HG03520 (cell line): ENCODE data around the gene DNAAF3.
A peak's percentile ranks its signal among the peaks of the same experiment; 100 is the strongest.
"Not testable (repeated sequence)": the region's sequence is repeated elsewhere in the genome, so short reads cannot be mapped to it uniquely, and the experiment has no call there.

Source experiments
- ATAC-seq: cut with Tn5 transposase; IDR thresholded peaks from one replicate; pipeline ENCODE4 v1.9.1; 2021; ENCODE audit warnings: mild to moderate bottlenecking, moderate library complexity; ENCODE audit not compliant: unreplicated experiment

DNAAF3 gene

DNA sequence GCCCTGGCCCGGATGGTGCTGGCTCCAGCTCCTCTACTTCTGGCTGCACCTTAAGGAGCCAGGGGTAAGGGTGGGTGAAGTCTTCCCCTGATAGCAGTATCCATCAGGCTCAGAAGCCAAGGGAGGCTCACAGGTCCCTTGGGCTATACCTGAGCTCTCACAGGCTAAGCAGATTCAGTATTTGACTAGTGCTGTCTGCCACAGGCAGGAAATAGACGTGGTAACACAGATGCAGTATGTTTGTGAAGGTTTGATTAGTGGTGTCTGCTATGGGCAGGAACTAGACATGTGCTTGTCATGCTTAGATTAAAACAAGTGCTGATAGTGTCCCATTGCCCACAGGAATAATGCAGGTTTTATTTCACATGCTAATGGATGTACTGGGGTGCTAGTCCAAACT, 9.7 kb upstream of the DNAAF3 start:
- no peak for ATAC-seq

DNA sequence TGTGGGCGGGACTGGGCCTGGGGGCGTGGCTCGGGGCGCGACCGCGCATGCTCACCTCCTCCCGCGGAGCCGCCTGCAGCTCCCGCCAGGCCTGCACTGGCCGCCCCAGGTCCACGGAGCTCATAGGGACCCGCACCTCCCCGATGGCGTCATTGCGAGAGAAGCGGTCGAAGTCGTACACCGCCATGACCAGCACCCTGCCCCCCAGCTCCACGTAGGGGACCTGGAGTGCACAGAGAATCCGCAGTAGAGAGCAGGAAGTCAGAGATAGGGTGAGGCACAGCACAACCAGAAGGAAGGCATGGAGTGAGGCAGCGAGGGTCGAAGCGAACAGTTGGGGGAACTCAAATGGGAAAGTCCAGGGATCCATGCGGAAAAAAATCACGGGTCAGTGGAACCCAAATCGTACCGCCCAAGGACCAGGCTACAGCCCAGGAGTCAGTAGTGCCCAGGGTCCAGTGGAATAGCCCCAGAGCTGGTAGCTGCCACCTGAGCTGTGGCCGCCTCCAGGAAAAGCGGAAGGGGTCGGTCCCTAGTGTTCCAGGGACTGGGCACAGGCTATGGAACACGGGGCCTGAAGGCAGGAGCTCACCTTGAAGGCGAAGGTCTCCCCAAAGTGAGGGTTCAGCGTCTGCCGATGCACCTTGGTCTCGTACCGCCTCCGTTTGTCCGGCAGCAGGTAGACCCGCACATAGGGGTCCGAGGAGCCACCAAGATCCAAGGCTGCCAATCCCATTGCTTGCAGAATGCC, 8.9 kb upstream of the DNAAF3 start:
- no peak for ATAC-seq

- no peak for ATAC-seq
Measured at GRCh38 chr19:55174425-55175116, 8.2 kb upstream of the DNAAF3 start.

DNA sequence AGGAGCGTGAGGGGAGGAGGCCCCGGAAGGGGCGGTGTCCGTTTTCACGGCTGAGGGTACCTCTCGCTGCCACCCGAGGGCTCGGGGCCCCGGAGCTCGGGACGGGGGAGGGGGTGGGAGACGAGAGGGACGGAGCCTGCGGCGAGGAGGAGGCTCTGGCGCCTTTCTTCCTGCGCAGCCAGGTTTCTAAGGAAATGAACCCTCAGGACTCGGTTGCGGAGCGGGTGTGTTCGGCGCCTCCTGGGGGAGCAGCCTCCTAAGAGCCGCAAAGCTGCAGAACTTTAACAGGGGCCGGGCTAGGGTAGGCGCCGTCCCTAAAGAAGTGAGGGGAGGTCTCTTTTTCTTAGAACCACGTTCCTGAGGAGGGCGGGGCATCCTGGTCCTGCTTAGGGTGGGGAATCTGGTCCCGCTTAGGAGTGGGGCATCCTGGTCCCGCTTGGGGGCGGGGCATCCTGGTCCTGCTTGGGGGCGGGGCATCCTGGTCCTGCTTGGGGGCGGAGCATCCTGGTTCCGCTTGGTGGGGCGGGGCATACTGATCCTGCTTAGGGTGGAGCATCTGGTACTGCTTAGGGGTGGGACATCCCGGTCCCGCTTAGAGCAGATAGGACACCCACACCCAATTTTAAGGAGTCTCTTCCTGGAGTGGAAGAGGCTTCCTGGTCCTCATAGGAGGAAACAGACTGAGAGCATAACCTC, 7.4 kb upstream of the DNAAF3 start:
- no peak for ATAC-seq

DNA sequence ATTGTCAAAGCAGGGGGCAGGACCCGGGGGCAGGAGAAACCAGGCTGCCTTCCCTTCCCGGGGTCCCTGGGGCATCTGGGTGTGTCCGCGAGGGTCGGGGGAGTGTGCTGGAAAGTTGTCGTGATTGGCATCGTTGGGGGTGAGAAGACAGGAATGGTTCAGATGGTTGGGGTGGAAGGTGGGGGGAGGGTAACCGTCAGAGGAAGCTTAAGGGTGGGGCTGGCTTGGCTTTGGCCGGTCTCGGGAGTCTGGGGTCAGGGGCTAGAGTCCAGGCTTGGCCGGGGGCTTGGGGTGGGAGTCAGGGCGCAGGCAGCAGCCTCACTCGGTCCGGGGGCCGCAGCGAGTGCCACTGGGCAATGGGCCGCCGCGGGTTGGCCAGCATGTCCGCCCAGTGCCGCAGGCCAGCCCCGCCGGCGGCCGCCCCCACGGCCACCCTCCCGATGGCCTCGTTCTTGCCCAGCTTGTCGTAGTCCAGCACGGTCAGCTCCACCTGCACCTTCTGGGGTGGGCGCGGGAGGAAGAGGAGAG, 6.8 kb upstream of the DNAAF3 start:
- ATAC-seq: no peak

DNA sequence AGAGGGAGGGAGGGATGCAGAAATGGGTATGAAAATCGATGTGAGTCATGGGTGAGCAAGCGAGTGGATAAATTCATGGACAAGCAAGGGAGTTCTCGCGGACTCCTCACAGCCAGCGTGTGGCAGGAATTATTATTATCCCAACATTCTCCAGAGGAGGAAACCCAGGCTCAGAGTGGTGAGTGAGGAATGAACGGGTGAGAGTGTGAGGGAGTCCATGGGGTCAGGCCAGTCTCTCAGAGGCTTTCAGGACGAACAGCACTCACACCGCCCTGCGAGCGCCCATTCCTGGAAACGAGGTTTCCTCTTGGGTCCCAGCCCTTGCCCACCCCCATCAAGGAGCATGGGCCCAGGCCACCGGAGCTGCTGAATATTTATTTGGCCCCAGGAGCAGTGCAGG, 6.3 kb upstream of the DNAAF3 start:
- ATAC-seq: no peak

DNA sequence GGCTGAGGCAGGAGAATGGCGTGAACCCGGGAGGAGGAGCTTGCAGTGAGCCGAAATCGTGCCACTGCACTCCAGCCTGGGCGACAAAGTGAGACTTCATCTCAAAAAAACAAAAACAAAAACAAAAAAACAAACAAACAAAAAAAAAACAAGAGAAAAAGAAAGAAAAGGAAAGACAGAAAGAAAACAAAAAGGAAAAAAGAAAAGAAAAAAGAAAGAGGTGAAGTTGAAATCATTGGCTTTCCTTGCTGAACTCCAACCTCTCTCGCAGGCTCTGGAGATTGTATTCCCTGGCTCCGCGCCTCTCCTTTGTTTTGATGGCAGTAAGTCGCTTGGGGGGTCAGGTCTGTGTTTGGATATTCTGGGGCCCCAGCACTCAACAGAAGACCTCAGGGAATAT, 5.9 kb upstream of the DNAAF3 start:
- not testable (repeated sequence) for ATAC-seq

- ATAC-seq: no peak
Measured at GRCh38 chr19:55171440-55171839, 5.0 kb upstream of the DNAAF3 start.

DNA sequence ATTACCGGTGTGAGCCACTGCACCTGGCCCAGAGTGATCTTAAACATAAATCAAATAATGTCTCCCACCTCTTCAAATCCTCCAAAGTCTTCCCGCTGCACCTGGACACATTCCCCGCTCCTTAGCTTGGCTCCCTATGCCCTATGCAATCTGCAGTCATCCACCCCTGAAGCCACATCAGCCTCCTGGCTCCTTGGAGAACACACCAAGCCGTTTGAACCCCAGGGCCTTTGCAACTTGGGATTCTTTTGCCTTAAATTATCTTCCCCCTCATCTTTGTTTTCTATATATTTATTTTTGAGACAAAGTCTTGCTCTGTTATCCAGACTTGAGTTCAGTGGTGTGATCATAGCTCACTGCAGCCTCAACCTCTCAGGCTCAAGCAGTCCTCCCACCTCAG, 2.7 kb upstream of the DNAAF3 start:
- no peak for ATAC-seq

DNA sequence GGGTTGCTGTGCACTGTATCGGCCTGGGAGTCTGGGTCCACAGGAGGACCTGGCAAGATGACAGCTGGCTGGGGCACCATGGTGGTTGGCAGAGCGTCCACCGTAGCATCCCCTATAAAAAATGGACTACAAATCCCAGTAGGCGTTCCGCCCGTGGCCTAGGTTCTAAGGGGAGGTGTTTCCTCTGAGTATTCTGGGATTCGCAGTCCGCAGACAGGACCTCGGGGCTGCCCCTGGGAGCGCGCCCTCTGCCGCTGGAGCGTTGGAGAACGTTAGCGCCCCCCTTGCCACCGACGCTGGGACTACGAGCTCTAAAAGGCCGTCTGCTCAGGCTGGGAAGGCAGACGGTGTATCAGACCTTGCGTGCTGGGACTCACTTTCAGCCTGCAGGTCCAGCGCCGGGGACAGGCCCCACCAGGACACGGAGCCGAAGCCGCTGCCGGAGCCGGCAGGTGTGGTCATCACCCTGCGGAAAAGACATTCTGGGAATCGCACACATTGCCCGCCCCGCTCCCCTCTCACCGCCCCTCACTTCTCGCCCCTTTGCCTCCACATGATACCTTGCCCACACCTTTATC, 372 bp downstream of the DNAAF3 start:
- peak; percentile 17 for ATAC-seq

- no peak for ATAC-seq
Measured at GRCh38 chr19:55161571-55162322, 4.7 kb downstream of the DNAAF3 start.

- no peak for ATAC-seq
Measured at GRCh38 chr19:55160986-55161365, 5.4 kb downstream of the DNAAF3 start.

DNA sequence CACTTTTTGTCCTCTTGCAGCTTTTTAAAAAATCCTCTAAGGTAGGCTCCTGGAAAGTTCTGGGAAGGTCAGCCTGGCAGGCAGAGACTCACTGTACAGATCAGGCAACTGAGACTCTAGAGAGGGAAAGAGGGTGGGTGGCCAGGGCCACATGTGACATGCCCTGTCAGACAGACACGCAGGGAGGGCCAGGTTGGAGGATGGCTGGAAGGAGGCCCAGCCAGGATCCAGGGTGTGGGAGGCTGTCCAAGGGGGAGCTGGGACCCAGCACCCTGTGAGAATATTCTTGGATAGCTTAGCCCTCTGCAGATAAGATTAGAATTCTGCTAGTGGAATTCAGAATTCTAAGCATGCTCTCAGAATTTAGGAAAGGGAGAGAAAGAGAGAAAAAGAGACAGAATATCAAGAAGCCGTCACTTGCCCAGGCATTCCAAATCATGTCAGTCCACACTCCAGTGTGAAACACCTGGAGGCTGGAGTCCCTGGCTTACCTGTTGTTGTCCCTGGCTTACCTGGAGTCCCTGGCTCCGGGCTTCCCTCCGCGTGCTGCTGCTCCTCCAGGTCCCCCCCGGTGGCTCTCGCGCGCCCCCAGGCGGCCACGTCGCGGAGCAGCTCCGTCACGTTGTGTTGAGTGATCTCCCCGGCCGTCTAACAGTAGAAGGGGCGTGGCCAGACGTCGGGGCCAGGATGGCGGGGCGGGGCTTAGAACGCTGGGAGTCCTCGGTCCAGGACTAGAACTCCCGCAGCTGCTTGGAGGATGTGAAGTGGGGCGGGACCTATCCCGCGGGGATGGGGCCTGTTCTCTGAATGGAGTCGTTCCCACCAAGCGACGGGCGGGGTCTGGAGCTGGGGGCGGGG, 6.1 kb downstream of the DNAAF3 start:
- ATAC-seq: peak; percentile 53

DNA sequence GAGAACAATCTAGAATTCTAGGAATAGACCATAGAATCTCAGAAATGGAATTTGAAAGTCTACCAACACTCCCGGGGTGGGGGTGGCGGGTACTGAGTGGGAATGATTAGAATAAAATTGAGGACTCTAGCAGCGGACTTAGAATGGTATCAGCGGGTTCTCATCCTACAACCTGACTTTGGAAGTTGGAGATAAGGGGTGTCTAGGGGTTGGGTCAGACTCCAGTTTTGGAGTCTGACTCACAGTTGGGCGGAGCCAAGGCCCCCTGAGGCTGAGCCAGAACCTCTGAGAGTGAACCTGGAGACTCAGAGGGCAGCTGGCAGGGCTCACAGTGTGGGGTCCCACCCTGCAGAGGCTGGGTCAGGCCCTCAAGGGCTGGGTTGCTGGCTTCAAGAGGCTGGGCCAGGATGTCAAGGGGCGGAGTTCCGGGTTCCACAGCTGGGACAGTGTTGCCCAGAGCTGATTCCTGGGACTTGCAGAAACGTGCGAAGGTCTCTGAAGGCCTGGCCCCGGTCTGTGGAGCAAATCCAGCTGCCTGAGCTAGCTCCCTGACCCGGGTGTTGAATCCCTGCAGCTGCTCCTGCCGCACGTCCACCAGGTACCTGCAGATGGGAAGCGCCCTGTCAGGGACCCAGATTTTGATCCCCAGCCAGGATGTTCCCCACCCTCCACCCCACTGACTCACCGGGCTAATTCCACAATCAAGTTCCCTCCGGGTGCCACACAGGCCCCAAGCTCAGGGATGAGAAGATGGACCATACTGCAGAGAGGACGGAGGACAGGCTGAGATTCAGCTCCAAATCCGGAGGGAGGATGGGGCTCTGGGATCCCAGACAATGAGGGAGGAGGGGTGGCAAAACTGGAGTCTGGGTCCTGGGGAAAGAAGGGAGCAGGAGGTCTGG, 7.3 kb downstream of the DNAAF3 start:
- ATAC-seq: no peak

DNA sequence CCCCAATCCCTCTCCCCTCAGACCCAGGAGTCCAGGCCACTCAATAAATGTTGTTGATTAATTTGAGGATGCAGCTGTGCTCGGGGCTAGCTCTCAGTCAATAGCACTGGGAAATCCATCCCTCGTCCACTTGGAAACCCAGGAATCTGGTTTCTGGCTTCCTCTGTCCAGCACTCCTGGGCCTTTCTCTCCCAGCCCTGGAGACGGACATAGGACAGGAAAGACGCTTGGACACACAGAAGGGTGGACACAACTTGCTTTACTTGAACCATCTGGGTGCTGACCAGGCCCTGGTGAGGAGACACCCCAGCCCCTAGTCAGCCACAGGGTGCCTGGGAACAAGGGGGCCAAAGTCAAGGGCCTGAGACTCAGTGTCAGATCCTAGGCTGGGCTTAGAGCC, 8.0 kb downstream of the DNAAF3 start:
- no peak for ATAC-seq

DNA sequence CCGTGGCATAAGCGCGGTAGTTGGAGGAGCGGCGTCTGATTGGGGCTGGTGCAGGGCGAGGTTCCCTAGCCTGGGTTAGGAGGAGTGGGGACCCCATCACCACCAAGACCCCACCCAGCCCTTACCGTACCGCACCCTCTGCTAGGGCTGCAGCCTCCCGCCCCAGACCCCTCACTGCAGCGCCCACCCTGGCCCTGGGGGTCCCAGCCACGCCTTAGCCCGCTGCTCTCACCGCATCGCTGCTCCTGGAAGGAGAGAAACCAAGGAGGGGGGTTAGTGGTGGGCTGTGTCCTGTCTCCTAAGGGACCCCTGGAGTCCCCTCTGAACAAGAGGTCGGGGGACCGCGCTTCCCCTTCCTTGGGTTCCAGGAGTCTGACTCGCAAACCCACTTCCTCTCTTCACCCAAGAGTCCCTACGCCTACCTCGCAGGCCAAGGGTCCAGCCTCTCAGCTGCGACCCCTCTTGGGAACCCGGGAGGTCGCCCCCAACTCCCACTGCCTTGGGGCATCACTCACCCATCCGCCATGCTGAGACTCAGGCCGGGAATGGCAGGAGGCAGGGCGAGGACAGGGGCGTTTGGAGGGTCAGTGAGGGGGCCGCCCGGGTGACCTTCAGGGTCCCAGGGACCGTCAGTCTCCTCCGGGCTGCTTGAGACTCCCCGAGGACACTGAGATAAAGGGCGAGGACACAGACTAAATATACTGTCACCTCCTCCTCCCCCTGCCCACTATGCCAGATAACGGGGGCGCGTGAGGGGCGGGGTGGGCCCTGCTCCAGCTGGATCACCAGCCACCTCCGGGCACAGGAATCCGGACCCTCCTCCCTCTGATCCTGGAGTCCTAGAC, 9.1 kb downstream of the DNAAF3 start, which contains the start of gene TNNI3:
Gene TNNI3, minus strand, starts transcription at position 669 of the 845 bp plus-strand sequence. Its CDS starts 143 bp downstream, at position 526.
- ATAC-seq: no peak

- ATAC-seq: no peak
Measured at GRCh38 chr19:55156202-55157063, 10.0 kb downstream of the DNAAF3 start.
